HCT116 (cell line): ENCODE measurements around the gene CPTP. TPM values are rescaled to one million over a fixed set of nuclear protein-coding genes. Genes with fewer than 3 reads are reported as not detected.

Experiments
- ATAC-seq: fragments of 200-7000 bp; cut with Tn5 transposase; 2 replicates; pipeline ENCODE4 v1.9.1; 2020; ENCODE audit warnings: mild to moderate bottlenecking, moderate library complexity
- BruUV-seq: library from RNA; stranded (reverse); fragments of 400-500 nt; replicated peaks from 2 replicates; lab custom pipeline; 2021; lab: Mats Ljungman, UMichigan
- CTCF ChIA-PET: fragments of 300-600 bp; sonication (Branson Sonifier 250); formaldehyde crosslinking; loops from one replicate; lab custom pipeline; 2021; ENCODE audit warnings: antibody characterized with exemption; lab: Charles Lee
- POLR2A ChIA-PET: fragments of 300-600, 350-600 bp; sonication (Branson Sonifier 250); formaldehyde crosslinking; loops from one replicate; lab custom pipeline; 2021; ENCODE audit warnings: antibody characterized with exemption; lab: Charles Lee
- RAD21 ChIA-PET, 2 experiments: fragments of 300-600 bp; sonication (Branson Sonifier 250); formaldehyde crosslinking; loops; one replicate each; lab custom pipeline; 2023; ENCODE audit warnings: low total read pairs in 2 of 2; ENCODE audit not compliant: uncharacterized antibody in 2 of 2, unreplicated experiment in 2 of 2, low non-redundant PET in 1 of 2; lab: Charles Lee
- DNase-seq: peaks from one replicate; pipeline ENCODE4 v3.0.0-alpha.2; 2010; ENCODE audit warnings: low read depth, low spot score
- H2AFZ ChIP-seq: fragments of 200-600 bp; shearing (Covaris generic), sonication (generic); 2 replicates; pipeline ENCODE4 v1.6.1; 2017; ENCODE audit warnings: low read depth, mixed run types, mixed read lengths, antibody characterized with exemption, low read length; ENCODE audit not compliant: poor library complexity, severe bottlenecking
- H3K27ac ChIP-seq: 2 replicates; pipeline ENCODE4 v1.5.1; 2012; ENCODE audit warnings: low read depth, low read length
- H3K27me3 ChIP-seq: fragments of 200-600 bp; sonication (generic); 2 replicates; pipeline ENCODE4 v1.6.1; 2016; ENCODE audit warnings: mixed run types, low read length, mixed read lengths; ENCODE audit not compliant: insufficient read depth
- H3K36me3 ChIP-seq, 2 experiments: fragments of 200-500 bp in 1 of 2; fragments of 200-600 bp in 1 of 2; sonication (Bioruptor generic) in 1 of 2; sonication (generic) in 1 of 2; 2 replicates each; pipeline versions ENCODE4 v1.5.1 to v1.6.1; 2014 to 2016; ENCODE audit warnings: low read length in 2 of 2, inconsistent platforms in 1 of 2, mixed read lengths in 1 of 2, mixed run types in 1 of 2; ENCODE audit not compliant: insufficient read depth in 2 of 2, control insufficient read depth in 1 of 2
- H3K4me1 ChIP-seq, 2 experiments: fragments of 200-600 bp in 1 of 2; sonication (generic) in 1 of 2; 2 replicates each; pipeline versions ENCODE4 v1.5.1 to v1.6.1; 2012 to 2017; ENCODE audit warnings: low read length in 2 of 2, inconsistent platforms in 1 of 2, mild to moderate bottlenecking in 1 of 2, mixed read lengths in 1 of 2, mixed run types in 1 of 2, moderate library complexity in 1 of 2; ENCODE audit not compliant: insufficient read depth in 2 of 2, control insufficient read depth in 1 of 2
- H3K4me2 ChIP-seq: fragments of 200-600 bp; sonication (generic); 2 replicates; pipeline ENCODE4 v1.6.1; 2017; ENCODE audit warnings: mixed run types, low read length, mixed read lengths
- H3K4me3 ChIP-seq, 2 experiments: fragments of 200-600 bp in 1 of 2; sonication (generic) in 1 of 2; replicated peaks in 1 of 2; 2 replicates each; pipeline ENCODE4 v1.5.1; 2011 to 2016; ENCODE audit warnings: low read length in 2 of 2, control low read depth in 1 of 2, low read depth in 1 of 2, mild to moderate bottlenecking in 1 of 2, mixed read lengths in 1 of 2, mixed run types in 1 of 2
- H3K79me2 ChIP-seq: fragments of 200-600 bp; sonication (generic); 2 replicates; pipeline ENCODE4 v1.6.1; 2017; ENCODE audit warnings: mild to moderate bottlenecking, mixed run types, low read length, moderate library complexity, mixed read lengths; ENCODE audit not compliant: insufficient read depth
- H3K9ac ChIP-seq: fragments of 200-600 bp; sonication (generic); 2 replicates; pipeline ENCODE4 v1.6.1; 2016; ENCODE audit warnings: low read length, mixed read lengths
- H3K9me2 ChIP-seq: fragments of 200-600 bp; sonication (generic), shearing (Covaris generic); 2 replicates; pipeline ENCODE4 v1.6.1; 2017; ENCODE audit warnings: mixed run types, mild to moderate bottlenecking, moderate library complexity; ENCODE audit not compliant: insufficient read depth
- H3K9me3 ChIP-seq, 2 experiments: fragments of 200-500 bp in 1 of 2; fragments of 200-600 bp in 1 of 2; sonication (Bioruptor generic) in 1 of 2; sonication (generic) in 1 of 2; 2 replicates each; pipeline ENCODE4 v1.6.1; 2014 to 2017; ENCODE audit warnings: low read length in 2 of 2, mixed read lengths in 2 of 2, inconsistent platforms in 1 of 2, low read depth in 1 of 2, mild to moderate bottlenecking in 1 of 2, mixed run types in 1 of 2, moderate library complexity in 1 of 2; ENCODE audit not compliant: control insufficient read depth in 1 of 2, insufficient read depth in 1 of 2
- H4K20me1 ChIP-seq: fragments of 200-600 bp; sonication (generic), shearing (Covaris generic); 2 replicates; pipeline ENCODE4 v1.6.1; 2017; ENCODE audit warnings: mixed run types, mild to moderate bottlenecking, moderate library complexity; ENCODE audit not compliant: insufficient read depth
- CBX3 ChIP-seq: IDR thresholded peaks from 2 replicates; pipeline ENCODE4 v1.6.1; 2012; ENCODE audit warnings: low read depth
- ELF1 ChIP-seq: IDR thresholded peaks from 2 replicates; pipeline ENCODE4 v1.6.1; 2012; ENCODE audit warnings: low read depth, borderline replicate concordance
- EZH2phosphoT487 ChIP-seq: fragments of 200-600 bp; IDR thresholded peaks from 2 replicates; pipeline ENCODE4 v1.6.1; 2018; ENCODE audit warnings: antibody characterized with exemption, borderline replicate concordance
- FOSL1 ChIP-seq: IDR thresholded peaks from 2 replicates; pipeline ENCODE4 v1.6.1; 2012; ENCODE audit warnings: low read depth
- JUND ChIP-seq: IDR thresholded peaks from 2 replicates; pipeline ENCODE4 v1.6.1; 2012
- MAX ChIP-seq: IDR thresholded peaks from 2 replicates; pipeline ENCODE4 v1.6.1; 2012
- POLR2A ChIP-seq: IDR thresholded peaks from 2 replicates; pipeline ENCODE4 v1.7.0; 2011; ENCODE audit warnings: borderline replicate concordance; ENCODE audit not compliant: insufficient read depth, insufficient read length; ENCODE audit errors: extremely low read depth
- REST ChIP-seq: IDR thresholded peaks from 2 replicates; pipeline ENCODE4 v1.6.1; 2012; ENCODE audit warnings: low read depth
- SIN3A ChIP-seq: IDR thresholded peaks from 2 replicates; pipeline ENCODE4 v1.6.1; 2012; ENCODE audit warnings: low read depth
- SRF ChIP-seq: IDR thresholded peaks from 2 replicates; pipeline ENCODE4 v1.6.1; 2012; ENCODE audit warnings: low read depth
- TCF7L2 ChIP-seq: IDR thresholded peaks from 2 replicates; pipeline ENCODE4 v1.7.0; 2011; ENCODE audit warnings: borderline replicate concordance, inconsistent platforms; ENCODE audit not compliant: insufficient read depth, insufficient read length; ENCODE audit errors: extremely low read depth
- ZNF274 ChIP-seq: fragments of 200-500 bp; sonication (Bioruptor generic); IDR thresholded peaks from 2 replicates; pipeline ENCODE4 v1.6.1; 2014; ENCODE audit warnings: mild to moderate bottlenecking, low read depth, low read length, inconsistent platforms
- intact Hi-C: fragments of 100-400 bp; cut with micrococcal nuclease; formaldehyde crosslinking; loops from 2 replicates; pipeline ENCODE4 v1.10.0; 2022
- total RNA-seq: library from RNA; stranded (reverse); gene quantifications from one replicate; pipeline ENCODE4 v1.2.1, GENCODE V29; 2021; ENCODE audit not compliant: unreplicated experiment
- TF ChIP-seq, protein P1 (sequence below): IDR thresholded peaks from 2 replicates; pipeline ENCODE4 v1.6.1; 2012

CPTP gene
- total RNA-seq, 1 experiment from 2014 or later = 16.3 TPM

DNA sequence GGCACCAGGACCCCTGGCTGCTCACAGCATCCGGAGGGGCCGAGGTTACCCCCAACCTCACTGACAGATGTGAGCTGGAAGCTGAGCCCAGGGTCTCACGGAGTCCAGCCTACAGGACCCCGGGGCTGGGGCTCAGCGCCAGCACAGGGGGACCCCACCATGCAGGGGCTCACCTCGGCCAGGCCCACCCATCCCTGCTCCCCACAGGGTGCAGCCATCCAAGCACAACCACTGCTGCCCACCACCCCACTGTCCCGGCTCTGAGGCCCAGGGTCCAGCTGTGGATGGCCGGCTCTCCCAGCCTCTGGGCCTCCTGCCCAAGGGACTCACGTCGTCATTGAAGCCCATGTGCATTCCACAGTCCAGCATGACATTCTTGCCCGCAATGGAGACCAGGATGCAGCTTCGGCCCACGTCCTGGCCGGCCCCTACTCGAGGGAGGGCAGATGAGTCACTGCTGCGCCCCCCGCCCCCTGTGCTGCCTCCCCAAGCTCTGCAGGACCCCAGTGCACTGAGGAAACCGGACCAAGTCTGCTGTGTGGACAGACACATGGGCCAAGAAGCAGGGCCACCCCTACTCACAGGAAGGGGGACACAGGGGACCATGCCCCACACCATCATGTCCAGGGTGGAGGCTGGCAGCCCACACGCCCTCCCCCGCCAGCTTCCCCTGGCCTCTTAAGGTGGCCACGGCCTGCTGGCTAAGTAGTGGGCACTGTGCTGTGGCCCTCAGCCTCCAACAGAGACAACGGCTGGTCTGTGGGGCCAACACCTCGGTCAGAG, 3.7 kb upstream of the CPTP start (continued):
- TF ChIP-seq TCF7L2 = no peak
- no peak for TF ChIP-seq ZNF274
- TF ChIP-seq FOSL1 = no peak
- no peak for TF ChIP-seq MAX
- TF ChIP-seq ELF1 = no peak
- no peak for TF ChIP-seq SIN3A
- no peak for TF ChIP-seq EZH2phosphoT487
- TF ChIP-seq CBX3 = no peak
- no peak for TF ChIP-seq POLR2A

GRCh38 chr1:1321477-1321876, 3.1 kb upstream of the CPTP start:
- Histone ChIP-seq H3K9ac (no peak overlapping the region), H3K4me2 (no peak overlapping the region), H3K9me2 (no peaks in the 10 kb centered on the region), H4K20me1 (peaks cover 10% of the 10 kb centered on the region; the same call in 1 of the 2 replicates), H3K4me1 (peaks cover 31 to 53% of the 10 kb centered on the region in 2 experiments), H3K79me2 (peaks cover 89% of the 10 kb centered on the region), H3K27me3 (no peaks in the 10 kb centered on the region), H3K27ac (no peak overlapping the region; the same call in 1 of the 2 replicates), H2AFZ (no peak overlapping the region), H3K36me3 (peaks cover 6 to 13% of the 10 kb centered on the region in 2 experiments; a peak in 2 of 4 replicates), H3K4me3 (no peak overlapping the region), H3K9me3 (no peaks in the 10 kb centered on the region)
- DNase-seq (no peak), ATAC-seq (no peak)
- BruUV-seq = TSS peak; percentile 24
- ChIA-PET RAD21 (no interaction called here), POLR2A (no interaction called here), CTCF (no interaction called here)
- TF ChIP-seq, protein P1, sequence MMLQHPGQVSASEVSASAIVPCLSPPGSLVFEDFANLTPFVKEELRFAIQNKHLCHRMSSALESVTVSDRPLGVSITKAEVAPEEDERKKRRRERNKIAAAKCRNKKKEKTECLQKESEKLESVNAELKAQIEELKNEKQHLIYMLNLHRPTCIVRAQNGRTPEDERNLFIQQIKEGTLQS = no peak
- TF ChIP-seq SRF (no peak), FOSL1 (no peak), EZH2phosphoT487 (no peak), ELF1 (no peak), REST (no peak), CBX3 (no peak), JUND (no peak)
- TF ChIP-seq, all 23 proteins: peak for 0
- intact Hi-C loops = no loop called here
